B cell (primary cell): Measurements from ENCODE around the gene OR52N1. TPM values are rescaled to one million over a fixed set of nuclear protein-coding genes. Genes with fewer than 3 reads are reported as not detected.

Experiments used
- ATAC-seq: fragments of 200-7000 bp; cut with Tn5 transposase; one replicate; pipeline ENCODE4 v1.10.0; 2021; ENCODE audit warnings: low read depth, mild to moderate bottlenecking, moderate number of reproducible peaks, moderate library complexity
- CTCF ChIA-PET: fragments of 350-600 bp; sonication (Branson Sonifier 250); formaldehyde crosslinking; loops from one replicate; lab custom pipeline; 2021; ENCODE audit warnings: antibody characterized with exemption, inconsistent platforms; lab: Charles Lee
- POLR2A ChIA-PET: fragments of 350-600 bp; sonication (Branson Sonifier 250); formaldehyde crosslinking; loops from one replicate; lab custom pipeline; 2021; ENCODE audit warnings: antibody characterized with exemption; lab: Charles Lee
- DNase-seq: peaks from one replicate; pipeline ENCODE4 v3.0.0; 2013
- H2AFZ ChIP-seq: 2 replicates; pipeline ENCODE4 v1.6.1; 2012; ENCODE audit warnings: mild to moderate bottlenecking, low read depth, low read length; ENCODE audit not compliant: insufficient read depth, poor library complexity, severe bottlenecking
- H3K27ac ChIP-seq, 2 donors: 1 replicate in 1 of 2; 2 replicates in 1 of 2; pipeline ENCODE4 v1.5.1; 2012 to 2013; ENCODE audit warnings: low read length in 2 of 2, mild to moderate bottlenecking in 2 of 2, moderate library complexity in 1 of 2
- H3K27me3 ChIP-seq, 4 experiments: fragments of 200-600 bp in 1 of 4; sonication (generic) in 1 of 4; replicated peaks in 1 of 4; 1 replicate in 2 of 4; 2 replicates in 2 of 4; pipeline versions ENCODE4 v1.6.1 to v1.7.0; 2013 to 2016; ENCODE audit warnings: low read length in 3 of 4, mild to moderate bottlenecking in 2 of 4, mixed read lengths in 1 of 4, moderate library complexity in 1 of 4; ENCODE audit not compliant: insufficient read depth in 4 of 4, control insufficient read depth in 3 of 4; ENCODE audit errors: control extremely low read depth in 1 of 4
- H3K36me3 ChIP-seq, 2 experiments: replicated peaks in 1 of 2; 1 replicate in 1 of 2; 2 replicates in 1 of 2; pipeline versions ENCODE4 v1.6.1 to v1.7.1; 2013; ENCODE audit warnings: low read length in 1 of 2; ENCODE audit not compliant: insufficient read depth in 2 of 2, control insufficient read depth in 1 of 2; ENCODE audit errors: control extremely low read depth in 1 of 2, extremely low read depth in 1 of 2
- H3K4me1 ChIP-seq, 2 donors: fragments of 200-600 bp in 1 of 2; sonication (generic) in 1 of 2; 1 replicate in 1 of 2; 2 replicates in 1 of 2; pipeline versions ENCODE4 v1.5.1 to v1.6.1; 2013 to 2017; ENCODE audit warnings: low read length in 2 of 2; ENCODE audit not compliant: control insufficient read depth in 2 of 2, insufficient read depth in 2 of 2
- H3K4me2 ChIP-seq: replicated peaks from 2 replicates; pipeline ENCODE3; 2012; ENCODE audit warnings: mild to moderate bottlenecking, low read depth, low read length; ENCODE audit not compliant: poor library complexity, severe bottlenecking
- H3K4me3 ChIP-seq, 5 experiments: fragments of 200-600 bp in 1 of 5; sonication (generic) in 1 of 5; 1 replicate in 3 of 5; 2 replicates in 2 of 5; pipeline versions ENCODE4 v1.5.1 to v1.7.0; 2011 to 2016; ENCODE audit warnings: low read length in 4 of 5, mild to moderate bottlenecking in 4 of 5, low read depth in 2 of 5, control low read depth in 1 of 5, moderate library complexity in 1 of 5; ENCODE audit not compliant: insufficient read depth in 1 of 5; ENCODE audit errors: control extremely low read depth in 1 of 5, extremely low read depth in 1 of 5
- H3K79me2 ChIP-seq: fragments of 200-600 bp; sonication (generic); one replicate; pipeline ENCODE4 v1.6.0; 2016; ENCODE audit warnings: low read length; ENCODE audit not compliant: control insufficient read depth, insufficient read depth
- H3K9ac ChIP-seq: fragments of 200-600 bp; sonication (generic); 2 replicates; pipeline ENCODE4 v1.6.1; 2017; ENCODE audit warnings: mild to moderate bottlenecking, low read length, moderate library complexity
- H3K9me3 ChIP-seq, 3 donors: one replicate each; pipeline versions ENCODE4 v1.6.1 to v1.7.1; 2013; ENCODE audit warnings: low read length in 2 of 3; ENCODE audit not compliant: control insufficient read depth in 2 of 3, insufficient read depth in 1 of 3; ENCODE audit errors: control extremely low read depth in 1 of 3
- H4K20me1 ChIP-seq: 2 replicates; pipeline ENCODE4 v1.6.0; 2012; ENCODE audit warnings: mild to moderate bottlenecking, low read length; ENCODE audit not compliant: insufficient read depth, control insufficient read depth, poor library complexity, severe bottlenecking
- H3K27ac Mint-ChIP-seq: one replicate; pipeline ENCODE4 v1.8.0; 2021; ENCODE audit warnings: mixed read lengths
- H3K27me3 Mint-ChIP-seq: one replicate; pipeline ENCODE4 v1.8.0; 2021; ENCODE audit warnings: mixed read lengths
- H3K4me1 Mint-ChIP-seq: one replicate; pipeline ENCODE4 v1.8.0; 2021; ENCODE audit warnings: mixed read lengths
- H3K4me3 Mint-ChIP-seq: one replicate; pipeline ENCODE4 v1.8.0; 2021; ENCODE audit warnings: mixed read lengths
- H3K9me3 Mint-ChIP-seq: one replicate; pipeline ENCODE4 v1.8.0; 2022; ENCODE audit warnings: mixed read lengths; ENCODE audit not compliant: insufficient read depth
- EZH2 ChIP-seq: IDR thresholded peaks from 2 replicates; pipeline ENCODE4 v1.6.1; 2012; ENCODE audit warnings: borderline replicate concordance, low read depth, mild to moderate bottlenecking, moderate library complexity, low read length; ENCODE audit not compliant: insufficient read depth, poor library complexity, severe bottlenecking
- WGBS: methylation state at CpG from one replicate; pipeline ENCODE4 v1.1.5; 2013; ENCODE audit warnings: missing lambda C conversion rate; ENCODE audit not compliant: insufficient coverage; 5-methylcytosine and 5-hydroxymethylcytosine counted together
- intact Hi-C: fragments of 100-400 bp; cut with micrococcal nuclease; formaldehyde crosslinking; loops from one replicate; pipeline ENCODE4 v1.10.0; 2022
- polyA plus RNA-seq: library from polyadenylated mRNA; depleted of rRNA; stranded (reverse); fragments of >200 nt; gene quantifications from 2 replicates; pipeline ENCODE4 v1.2.3, GENCODE V29; 2012
- total RNA-seq, 2 donors: library from RNA; stranded (reverse); fragments of 120-200 nt in 1 of 2; gene quantifications; 1 replicate in 1 of 2; 2 replicates in 1 of 2; pipeline versions ENCODE4 v1.2.3 to v1.2.4, GENCODE V29; 2013 to 2022
- TF ChIP-seq, protein P1 (sequence below): fragments of 200-600 bp; IDR thresholded peaks from one replicate; pipeline ENCODE4 v1.8.0; 2022; ENCODE audit warnings: antibody characterized with exemption, mild to moderate bottlenecking

Gene OR52N1
- total and polyA plus RNA-seq, 2 donors (not counting 1 experiment from before 2014, with no cell fraction given), result not detected

DNA sequence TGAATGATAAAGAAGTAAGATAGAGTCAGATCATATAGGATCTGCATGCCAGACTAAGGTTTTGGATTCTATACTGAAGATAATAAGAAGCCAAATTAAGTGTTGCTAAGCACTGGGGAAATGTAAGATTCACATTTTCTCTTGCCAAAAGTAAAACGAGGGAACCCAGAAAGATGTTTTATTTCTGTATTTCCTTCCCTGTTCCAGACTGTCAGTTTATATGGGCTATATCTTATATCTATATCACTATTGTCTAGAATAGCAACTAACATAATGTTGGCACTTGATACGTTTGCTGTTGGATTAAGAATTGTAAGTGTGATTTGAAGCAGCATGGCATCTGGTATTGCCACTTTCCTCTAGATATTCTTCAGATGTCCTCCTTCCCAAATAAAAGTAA is 42.4 kb upstream of the OR52N1 start:
- Histone ChIP-seq H3K9ac (no peak overlapping the region), H3K4me1 (no peaks in the 10 kb centered on the region), H2AFZ (no peak overlapping the region), H4K20me1 (no peaks in the 10 kb centered on the region), H3K27ac (no peak overlapping the region), H3K4me2 (no peak overlapping the region), H3K4me3 (no peak overlapping the region), H3K27me3 (no peaks in the 10 kb centered on the region), H3K79me2 (no peaks in the 10 kb centered on the region), H3K9me3 (no peaks in the 10 kb centered on the region), H3K36me3 (no peaks in the 10 kb centered on the region)
- Mint-ChIP-seq H3K4me1 (no peaks in the 10 kb centered on the region), H3K27me3 (peaks cover 20% of the 10 kb centered on the region), H3K27ac (no peak overlapping the region), H3K4me3 (no peak overlapping the region), H3K9me3 (no peaks in the 10 kb centered on the region)
- ATAC-seq (no peak), DNase-seq (no peak)
- intact Hi-C loops, result no loop called here
- POLR2A ChIA-PET, result no interaction called here
- TF ChIP-seq, protein P1, sequence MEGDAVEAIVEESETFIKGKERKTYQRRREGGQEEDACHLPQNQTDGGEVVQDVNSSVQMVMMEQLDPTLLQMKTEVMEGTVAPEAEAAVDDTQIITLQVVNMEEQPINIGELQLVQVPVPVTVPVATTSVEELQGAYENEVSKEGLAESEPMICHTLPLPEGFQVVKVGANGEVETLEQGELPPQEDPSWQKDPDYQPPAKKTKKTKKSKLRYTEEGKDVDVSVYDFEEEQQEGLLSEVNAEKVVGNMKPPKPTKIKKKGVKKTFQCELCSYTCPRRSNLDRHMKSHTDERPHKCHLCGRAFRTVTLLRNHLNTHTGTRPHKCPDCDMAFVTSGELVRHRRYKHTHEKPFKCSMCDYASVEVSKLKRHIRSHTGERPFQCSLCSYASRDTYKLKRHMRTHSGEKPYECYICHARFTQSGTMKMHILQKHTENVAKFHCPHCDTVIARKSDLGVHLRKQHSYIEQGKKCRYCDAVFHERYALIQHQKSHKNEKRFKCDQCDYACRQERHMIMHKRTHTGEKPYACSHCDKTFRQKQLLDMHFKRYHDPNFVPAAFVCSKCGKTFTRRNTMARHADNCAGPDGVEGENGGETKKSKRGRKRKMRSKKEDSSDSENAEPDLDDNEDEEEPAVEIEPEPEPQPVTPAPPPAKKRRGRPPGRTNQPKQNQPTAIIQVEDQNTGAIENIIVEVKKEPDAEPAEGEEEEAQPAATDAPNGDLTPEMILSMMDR, result no peak
- TF ChIP-seq EZH2, result no peak
- CTCF ChIA-PET, result no interaction called here
- WGBS, result no CpG with 5 or more reads among the region's 2 CpGs

DNA sequence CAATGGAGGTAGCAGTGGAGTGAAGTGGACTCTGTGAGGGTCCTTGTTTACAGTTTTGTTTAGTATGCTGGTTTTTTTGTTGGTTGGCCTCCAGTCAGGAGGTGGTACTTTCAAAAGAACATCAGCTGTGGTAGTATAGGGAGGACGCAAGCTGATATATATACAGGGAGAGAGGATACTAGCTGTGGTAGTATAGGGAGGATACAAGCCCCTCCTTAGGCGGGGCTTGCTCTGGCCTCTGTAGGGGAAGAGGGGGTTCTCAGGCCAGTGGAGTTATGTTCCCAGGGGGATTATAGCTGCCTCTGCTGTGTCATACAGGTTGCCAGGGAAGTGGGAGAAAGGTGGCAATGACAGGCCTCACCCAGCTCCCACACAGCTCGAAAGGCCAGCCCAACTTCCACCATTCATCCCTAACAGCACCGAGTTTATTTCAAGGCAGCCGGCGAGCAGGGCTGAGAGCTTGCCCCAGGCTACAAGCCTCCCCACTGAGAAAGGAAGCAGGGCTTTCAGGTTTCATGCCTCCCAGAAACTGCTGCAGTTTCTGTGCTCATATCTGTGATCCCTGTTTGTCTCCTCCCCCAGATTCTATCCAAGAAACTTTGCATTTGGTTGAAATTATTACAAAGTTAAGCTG is 40.2 kb upstream of the OR52N1 start:
- no peaks in the 10 kb centered on the region for H3K9me3 Mint-ChIP-seq
- H3K4me3 ChIP-seq, result no peak overlapping the region
- no peak for DNase-seq
- H3K4me1 ChIP-seq, result no peaks in the 10 kb centered on the region
- no peak overlapping the region for H3K4me2 ChIP-seq
- no peaks in the 10 kb centered on the region for H4K20me1 ChIP-seq
- H3K4me1 Mint-ChIP-seq, result no peaks in the 10 kb centered on the region
- H3K79me2 ChIP-seq, result no peaks in the 10 kb centered on the region
- H3K27ac ChIP-seq, result no peak overlapping the region
- no peak overlapping the region for H2AFZ ChIP-seq
- peaks cover 13% of the 10 kb centered on the region for H3K27me3 Mint-ChIP-seq
- no peaks in the 10 kb centered on the region for H3K36me3 ChIP-seq
- intact Hi-C loops, result no loop called here
- ChIA-PET CTCF (no interaction called here), POLR2A (no interaction called here)
- TF ChIP-seq, protein P1, result no peak
- no peak for TF ChIP-seq EZH2
- H3K9ac ChIP-seq, result no peak overlapping the region
- no peak for ATAC-seq
- H3K9me3 ChIP-seq, result no peaks in the 10 kb centered on the region
- no peaks in the 10 kb centered on the region for H3K27me3 ChIP-seq
- H3K27ac Mint-ChIP-seq, result no peak overlapping the region
- 92% methylated on average over 5 of the region's 6 CpGs for WGBS
- no peak overlapping the region for H3K4me3 Mint-ChIP-seq
